IPS-20b (cell line): ENCODE measurements around the gene TNIK.
"Not testable (repeated sequence)": the region's sequence is repeated elsewhere in the genome, so short reads cannot be mapped to it uniquely, and the experiment has no call there.

Experiments used
- H3K27ac ChIP-seq: one replicate; pipeline ENCODE4 v1.5.1; 2013; ENCODE audit warnings: low read length
- H3K27me3 ChIP-seq: 2 replicates; pipeline ENCODE4 v1.6.1; 2013; ENCODE audit warnings: mild to moderate bottlenecking, low read length, inconsistent platforms; ENCODE audit not compliant: insufficient read depth
- H3K36me3 ChIP-seq: 2 replicates; pipeline ENCODE4 v1.6.1; 2013; ENCODE audit warnings: low read depth, mild to moderate bottlenecking, inconsistent platforms, low read length, moderate library complexity; ENCODE audit not compliant: insufficient read depth
- H3K4me1 ChIP-seq: 2 replicates; pipeline ENCODE4 v1.6.1; 2013; ENCODE audit warnings: mild to moderate bottlenecking, control low read depth, inconsistent platforms, low read length, moderate library complexity; ENCODE audit not compliant: insufficient read depth
- H3K4me3 ChIP-seq: 2 replicates; pipeline ENCODE4 v1.5.1; 2013; ENCODE audit warnings: mild to moderate bottlenecking, low read length, inconsistent platforms
- H3K9ac ChIP-seq: 2 replicates; pipeline ENCODE4 v1.6.1; 2013; ENCODE audit warnings: low read depth, mild to moderate bottlenecking, inconsistent platforms, low read length, moderate library complexity
- H3K9me3 ChIP-seq: 2 replicates; pipeline ENCODE4 v1.6.1; 2013; ENCODE audit warnings: mild to moderate bottlenecking, low read depth, low read length, inconsistent platforms; ENCODE audit not compliant: insufficient read depth

TNIK gene

DNA sequence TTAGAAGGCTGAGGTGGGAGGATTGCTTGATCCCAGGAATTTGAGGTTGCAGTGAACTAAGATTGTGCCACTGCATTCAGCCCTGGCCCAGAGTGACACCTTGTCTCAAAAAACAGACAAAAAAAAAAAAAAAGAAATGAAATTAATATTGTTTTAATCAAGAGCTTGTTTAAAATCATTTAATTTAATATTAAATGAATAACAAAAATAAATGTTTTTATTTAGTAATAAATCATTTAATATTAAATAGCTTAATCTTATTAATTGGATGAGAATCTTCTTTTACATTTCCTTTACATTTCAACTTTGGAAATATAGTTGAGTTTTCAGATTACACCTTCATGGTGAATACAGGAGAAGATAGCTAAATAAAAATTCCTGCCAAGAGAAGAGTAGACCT is 29.7 kb downstream of the TNIK start:
- Histone ChIP-seq H3K9me3 (no peaks in the 10 kb centered on the region), H3K27ac (no peak overlapping the region), H3K27me3 (no peaks in the 10 kb centered on the region), H3K9ac (peak overlapping the region; percentile 26; the same call in 1 of the 2 replicates), H3K36me3 (no peaks in the 10 kb centered on the region), H3K4me3 (no peak overlapping the region), H3K4me1 (peaks cover 54% of the 10 kb centered on the region)

DNA sequence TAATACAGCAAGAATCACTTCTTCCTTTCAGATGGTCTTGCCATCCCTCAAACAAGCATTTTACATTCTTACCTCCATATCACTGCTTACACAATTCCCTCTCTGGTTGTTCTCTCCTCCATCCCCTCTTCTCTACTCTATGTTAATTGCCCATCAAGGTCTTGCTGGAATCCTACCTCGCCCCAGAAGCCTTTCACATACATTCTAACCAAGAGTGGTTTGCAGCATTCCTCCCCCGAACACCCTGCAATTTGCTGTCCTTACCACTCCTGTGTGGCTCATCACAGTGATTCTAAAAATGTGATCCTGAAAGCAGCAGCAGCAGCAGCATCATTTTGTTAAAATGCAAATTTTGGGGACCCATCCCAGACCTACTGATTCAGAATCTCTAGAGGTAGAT is 30.6 kb downstream of the TNIK start:
- Histone ChIP-seq H3K4me1 (peaks cover 54% of the 10 kb centered on the region), H3K27ac (peak overlapping the region; percentile 91)

DNA sequence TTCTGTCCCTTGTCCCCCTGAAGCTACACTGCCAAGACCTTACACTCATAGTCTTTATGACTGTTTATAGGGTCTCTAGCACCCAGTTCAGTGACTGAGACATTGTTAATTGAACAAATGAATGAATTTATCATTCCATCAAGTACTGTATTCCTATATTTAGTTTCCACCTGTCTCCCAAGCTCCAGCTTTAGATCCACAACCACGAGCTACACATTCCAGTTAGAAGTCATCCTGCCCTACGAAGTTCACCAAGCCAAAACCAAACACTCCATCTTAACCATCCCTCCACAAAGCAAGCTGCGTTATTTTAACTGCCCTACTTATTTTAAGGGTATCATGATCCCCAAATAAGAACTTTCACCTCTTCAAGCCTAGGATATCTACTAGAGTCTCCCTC is 31.3 kb downstream of the TNIK start:
- no peaks in the 10 kb centered on the region for H3K36me3 ChIP-seq
- H3K9me3 ChIP-seq: no peaks in the 10 kb centered on the region
- H3K4me1 ChIP-seq: peaks cover 54% of the 10 kb centered on the region
- peak overlapping the region; percentile 55; the same call in 1 of the 2 replicates for H3K9ac ChIP-seq
- peak overlapping the region; percentile 91 for H3K27ac ChIP-seq
- H3K27me3 ChIP-seq: no peaks in the 10 kb centered on the region
- peak overlapping the region; percentile 35; the same call in 1 of the 2 replicates for H3K4me3 ChIP-seq

More for the DNA sequence above, 30.6 kb downstream of the TNIK start:
- Histone ChIP-seq H3K36me3 (no peaks in the 10 kb centered on the region), H3K4me3 (peak overlapping the region; percentile 35; the same call in 1 of the 2 replicates), H3K9me3 (no peaks in the 10 kb centered on the region), H3K9ac (peak overlapping the region; percentile 26; the same call in 1 of the 2 replicates), H3K27me3 (no peaks in the 10 kb centered on the region)

DNA sequence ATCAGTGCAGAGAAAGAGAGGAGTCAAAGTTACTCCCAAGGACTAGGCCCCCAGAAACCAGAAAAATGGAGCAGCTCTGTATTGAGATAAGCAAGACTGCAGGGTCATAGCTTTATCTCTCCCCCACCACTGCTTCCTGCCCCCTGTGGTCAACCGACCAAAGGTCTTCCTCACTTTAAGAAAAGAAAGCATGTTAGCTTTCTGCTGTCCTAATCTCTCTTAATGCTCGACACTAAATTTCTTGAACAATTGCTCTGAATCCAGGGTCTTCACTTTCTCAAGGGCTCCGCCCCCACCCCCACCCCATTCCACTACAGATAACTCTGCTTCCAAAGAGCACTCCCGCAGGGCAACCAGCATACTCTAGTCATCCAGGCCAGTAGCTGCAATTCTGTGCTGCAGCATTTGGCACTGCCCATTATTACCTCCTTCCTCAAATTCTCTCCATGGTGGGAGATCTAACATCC is 31.9 kb downstream of the TNIK start:
- Histone ChIP-seq H3K4me1 (peaks cover 54% of the 10 kb centered on the region), H3K9ac (peak overlapping the region; percentile 55; the same call in 1 of the 2 replicates), H3K4me3 (peak overlapping the region; percentile 35; the same call in 1 of the 2 replicates), H3K36me3 (no peaks in the 10 kb centered on the region), H3K27ac (peak overlapping the region; percentile 91), H3K9me3 (no peaks in the 10 kb centered on the region), H3K27me3 (no peaks in the 10 kb centered on the region)

DNA sequence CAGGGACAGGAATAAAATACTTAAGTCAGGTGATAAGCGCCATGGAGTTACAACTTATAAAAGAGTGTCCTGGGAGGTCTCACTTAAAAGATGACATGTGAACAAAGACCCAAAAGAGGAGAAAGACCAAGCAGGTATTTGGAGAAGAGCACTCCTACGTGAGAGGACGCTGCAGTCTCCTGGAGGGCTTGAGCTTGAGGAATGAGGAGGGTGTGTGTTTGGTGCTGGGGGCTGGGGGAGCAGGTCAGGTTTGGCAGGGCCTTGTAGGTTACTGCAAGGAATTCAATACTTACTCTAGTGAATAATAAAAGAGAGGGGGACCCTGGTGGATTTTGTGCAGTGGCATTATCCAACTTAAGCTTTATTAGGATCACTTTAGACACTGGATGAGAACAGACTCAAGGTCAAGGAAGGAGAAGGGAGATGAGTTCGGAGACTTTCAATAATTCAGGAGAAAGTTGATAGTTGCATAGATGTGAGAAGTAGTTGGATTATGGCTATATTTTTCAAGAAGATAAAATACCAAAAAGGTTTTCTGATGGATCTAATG is 32.4 kb downstream of the TNIK start:
- no peaks in the 10 kb centered on the region for H3K27me3 ChIP-seq
- H3K4me3 ChIP-seq: peak overlapping the region; percentile 35; the same call in 1 of the 2 replicates
- no peaks in the 10 kb centered on the region for H3K36me3 ChIP-seq
- peaks cover 54% of the 10 kb centered on the region for H3K4me1 ChIP-seq
- peak overlapping the region; percentile 91 for H3K27ac ChIP-seq
- H3K9me3 ChIP-seq: no peaks in the 10 kb centered on the region
- peak overlapping the region; percentile 55; the same call in 1 of the 2 replicates for H3K9ac ChIP-seq

DNA sequence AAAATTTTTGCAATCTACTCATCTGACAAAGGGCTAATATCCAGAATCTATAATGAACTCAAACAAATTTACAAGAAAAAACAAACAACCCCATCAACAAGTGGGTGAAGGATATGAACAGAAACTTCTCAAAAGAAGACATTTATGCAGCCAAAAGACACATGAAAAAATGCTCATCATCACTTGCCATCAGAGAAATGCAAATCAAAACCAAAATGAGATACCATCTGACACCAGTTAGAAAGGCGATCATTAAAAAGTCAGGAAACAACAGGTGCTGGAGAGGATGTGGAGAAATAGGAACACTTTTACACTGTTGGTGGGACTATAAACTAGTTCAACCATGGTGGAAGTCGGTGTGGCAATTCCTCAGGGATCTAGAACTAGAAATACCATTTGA is 36.1 kb downstream of the TNIK start:
- not testable (repeated sequence) for H3K4me3 ChIP-seq

DNA sequence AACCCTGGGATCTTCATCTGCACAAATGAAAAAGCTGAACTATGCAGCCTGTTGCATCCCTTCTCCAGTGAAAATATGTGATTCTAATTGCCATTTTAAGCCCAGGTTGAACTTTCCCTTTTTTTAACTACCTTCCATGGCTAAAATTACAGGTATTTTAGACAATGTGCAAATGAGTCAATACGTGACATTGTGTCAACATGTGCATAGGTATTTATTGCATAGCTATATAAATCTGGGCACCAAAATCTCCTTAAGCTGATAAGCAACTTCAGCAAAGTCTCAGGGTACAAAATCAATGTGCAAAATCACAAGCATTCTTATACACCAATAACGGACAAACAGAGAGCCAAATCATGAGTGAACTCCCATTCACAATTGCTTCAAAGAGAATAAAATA is 37.4 kb downstream of the TNIK start:
- H3K27me3 ChIP-seq, H3K36me3 ChIP-seq, H3K9ac ChIP-seq, H3K27ac ChIP-seq, H3K9me3 ChIP-seq, H3K4me3 ChIP-seq: not testable (repeated sequence)
- H3K4me1 ChIP-seq: peaks cover 13% of the 10 kb centered on the region

More for the DNA sequence above, 36.1 kb downstream of the TNIK start:
- peaks cover 25% of the 10 kb centered on the region for H3K4me1 ChIP-seq
- H3K36me3 ChIP-seq, H3K27ac ChIP-seq, H3K27me3 ChIP-seq, H3K9ac ChIP-seq, H3K9me3 ChIP-seq: not testable (repeated sequence)

DNA sequence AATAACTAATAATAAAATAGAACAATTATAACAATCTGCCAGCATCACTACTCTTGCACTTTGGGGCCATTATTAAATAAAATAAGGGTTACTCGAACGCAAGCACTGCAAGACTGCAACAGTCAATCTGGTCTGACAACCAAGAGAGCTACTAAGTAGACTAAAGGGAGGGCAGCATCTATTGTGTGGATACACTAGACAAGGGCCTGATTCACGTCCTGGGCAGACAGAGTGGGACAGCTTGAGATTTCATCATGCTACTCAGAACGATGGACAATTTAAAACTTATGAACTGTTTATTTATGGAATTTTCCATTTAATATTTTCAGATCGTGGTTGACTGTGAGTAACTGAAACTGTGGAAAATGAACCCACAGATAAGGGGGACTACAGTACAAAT is 39.5 kb downstream of the TNIK start:
- Histone ChIP-seq H3K9me3 (no peaks in the 10 kb centered on the region), H3K9ac (no peak overlapping the region), H3K27ac (no peak overlapping the region), H3K4me3 (no peak overlapping the region), H3K4me1 (peaks cover 7% of the 10 kb centered on the region), H3K36me3 (no peaks in the 10 kb centered on the region), H3K27me3 (no peaks in the 10 kb centered on the region)

DNA sequence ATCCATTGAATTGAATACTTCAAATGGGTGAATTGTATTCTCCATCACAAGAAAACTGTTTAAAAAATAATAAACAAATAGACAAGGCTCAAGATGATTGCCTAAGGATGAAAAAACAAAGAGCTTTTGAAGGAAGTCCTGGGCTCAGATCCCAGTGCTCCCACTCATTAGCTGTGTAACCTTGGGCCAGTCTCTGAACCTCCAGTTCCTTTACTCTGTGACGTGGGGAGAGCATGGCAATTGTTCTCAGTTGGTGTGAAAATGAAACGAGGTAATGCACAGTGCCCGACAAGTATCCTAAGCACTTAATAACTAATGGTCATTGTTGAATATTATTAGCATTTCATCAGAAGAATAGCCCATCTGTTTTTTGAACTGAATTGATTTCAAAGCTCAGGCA is 40.7 kb downstream of the TNIK start:
- peaks cover 18% of the 10 kb centered on the region for H3K4me1 ChIP-seq
- H3K27me3 ChIP-seq: no peaks in the 10 kb centered on the region
- H3K36me3 ChIP-seq: no peaks in the 10 kb centered on the region
- no peak overlapping the region for H3K27ac ChIP-seq
- no peaks in the 10 kb centered on the region for H3K9me3 ChIP-seq
- no peak overlapping the region for H3K9ac ChIP-seq
- no peak overlapping the region for H3K4me3 ChIP-seq

DNA sequence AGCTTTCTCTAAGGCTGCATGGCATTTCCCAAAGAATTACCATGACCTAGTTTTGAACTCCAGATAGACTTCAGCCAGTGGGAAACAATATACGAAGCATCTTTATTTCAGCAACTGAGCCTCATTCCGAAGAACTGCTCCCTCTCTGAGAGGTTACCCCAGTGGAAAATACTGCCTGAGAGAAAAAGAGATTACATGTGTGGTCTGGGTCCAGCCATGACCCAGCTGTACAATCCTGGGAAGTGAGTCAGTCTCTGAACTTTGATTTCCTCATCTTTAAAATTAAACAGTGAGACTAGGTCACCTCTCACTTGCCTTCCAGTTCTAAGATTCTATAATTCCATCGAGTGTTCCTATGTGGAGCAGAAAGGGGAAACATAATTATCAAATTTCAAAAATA is 42.4 kb downstream of the TNIK start:
- no peak overlapping the region for H3K9ac ChIP-seq
- peaks cover 33% of the 10 kb centered on the region for H3K4me1 ChIP-seq
- H3K27ac ChIP-seq: no peak overlapping the region
- H3K4me3 ChIP-seq: no peak overlapping the region
- no peaks in the 10 kb centered on the region for H3K36me3 ChIP-seq
- no peaks in the 10 kb centered on the region for H3K27me3 ChIP-seq
- no peaks in the 10 kb centered on the region for H3K9me3 ChIP-seq

DNA sequence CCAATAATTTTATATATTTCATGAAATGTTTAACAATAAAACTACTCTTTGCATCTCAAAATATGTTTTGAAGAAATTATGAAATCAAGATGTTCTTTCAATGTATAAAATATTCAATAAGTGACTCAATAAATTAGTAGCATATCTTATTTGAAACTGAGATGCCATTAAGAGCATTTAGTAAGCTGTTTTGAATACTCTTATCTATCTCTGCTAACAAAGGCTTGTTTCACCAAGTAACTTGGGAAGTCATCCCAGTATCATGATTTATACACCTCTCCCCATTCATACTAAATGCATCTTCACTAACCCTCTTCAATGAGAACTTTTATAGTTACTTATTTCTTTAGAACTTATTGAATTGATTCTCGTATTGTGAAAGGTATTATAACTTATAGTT is 43.1 kb downstream of the TNIK start:
- H3K27me3 ChIP-seq: no peaks in the 10 kb centered on the region
- H3K9me3 ChIP-seq: no peaks in the 10 kb centered on the region
- peaks cover 37% of the 10 kb centered on the region for H3K4me1 ChIP-seq
- H3K4me3 ChIP-seq: no peak overlapping the region
- H3K9ac ChIP-seq: no peak overlapping the region
- H3K27ac ChIP-seq: no peak overlapping the region
- H3K36me3 ChIP-seq: no peaks in the 10 kb centered on the region

DNA sequence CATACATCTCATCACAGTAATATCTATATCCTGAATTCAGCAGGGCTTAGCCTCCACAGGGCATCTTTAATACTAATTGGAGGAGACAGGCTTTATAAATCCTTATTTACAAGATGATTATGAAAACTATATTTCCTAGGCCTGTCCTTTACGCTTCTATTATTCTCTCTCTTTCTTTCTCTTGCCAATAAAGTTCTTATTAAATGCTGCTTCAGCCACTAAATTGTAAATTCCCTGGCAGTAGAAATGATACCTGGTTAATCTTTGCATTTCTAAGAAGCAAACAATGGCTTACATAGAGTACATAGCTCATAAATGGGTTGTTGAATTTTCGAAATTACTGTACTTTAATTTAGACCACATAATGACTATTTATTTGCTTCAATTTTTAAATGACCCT is 43.5 kb downstream of the TNIK start:
- no peaks in the 10 kb centered on the region for H3K27me3 ChIP-seq
- H3K4me3 ChIP-seq: no peak overlapping the region
- no peaks in the 10 kb centered on the region for H3K36me3 ChIP-seq
- H3K9me3 ChIP-seq: no peaks in the 10 kb centered on the region
- no peak overlapping the region for H3K9ac ChIP-seq
- H3K27ac ChIP-seq: no peak overlapping the region
- peaks cover 37% of the 10 kb centered on the region for H3K4me1 ChIP-seq
